HG02884 (cell line): ENCODE measurements around the gene CATSPERB.
"Not testable (repeated sequence)": the region's sequence is repeated elsewhere in the genome, so short reads cannot be mapped to it uniquely, and the experiment has no call there.

Experiments
- ATAC-seq: cut with Tn5 transposase; IDR thresholded peaks from one replicate; pipeline ENCODE4 v1.9.1; 2021; ENCODE audit warnings: mild to moderate bottlenecking, moderate library complexity; ENCODE audit not compliant: unreplicated experiment

The CATSPERB gene

GRCh38 chr14:91731986-91732385, at the start of gene CATSPERB:
Gene CATSPERB (minus strand): TSS chr14:91732086. CDS start chr14:91729479, 2,607 bp downstream.
- ATAC-seq, result no peak

GRCh38 chr14:91780452-91780851, 48.6 kb upstream of the CATSPERB start:
- ATAC-seq, result no peak

GRCh38 chr14:91778217-91778616, 46.3 kb upstream of the CATSPERB start:
- no peak for ATAC-seq

DNA sequence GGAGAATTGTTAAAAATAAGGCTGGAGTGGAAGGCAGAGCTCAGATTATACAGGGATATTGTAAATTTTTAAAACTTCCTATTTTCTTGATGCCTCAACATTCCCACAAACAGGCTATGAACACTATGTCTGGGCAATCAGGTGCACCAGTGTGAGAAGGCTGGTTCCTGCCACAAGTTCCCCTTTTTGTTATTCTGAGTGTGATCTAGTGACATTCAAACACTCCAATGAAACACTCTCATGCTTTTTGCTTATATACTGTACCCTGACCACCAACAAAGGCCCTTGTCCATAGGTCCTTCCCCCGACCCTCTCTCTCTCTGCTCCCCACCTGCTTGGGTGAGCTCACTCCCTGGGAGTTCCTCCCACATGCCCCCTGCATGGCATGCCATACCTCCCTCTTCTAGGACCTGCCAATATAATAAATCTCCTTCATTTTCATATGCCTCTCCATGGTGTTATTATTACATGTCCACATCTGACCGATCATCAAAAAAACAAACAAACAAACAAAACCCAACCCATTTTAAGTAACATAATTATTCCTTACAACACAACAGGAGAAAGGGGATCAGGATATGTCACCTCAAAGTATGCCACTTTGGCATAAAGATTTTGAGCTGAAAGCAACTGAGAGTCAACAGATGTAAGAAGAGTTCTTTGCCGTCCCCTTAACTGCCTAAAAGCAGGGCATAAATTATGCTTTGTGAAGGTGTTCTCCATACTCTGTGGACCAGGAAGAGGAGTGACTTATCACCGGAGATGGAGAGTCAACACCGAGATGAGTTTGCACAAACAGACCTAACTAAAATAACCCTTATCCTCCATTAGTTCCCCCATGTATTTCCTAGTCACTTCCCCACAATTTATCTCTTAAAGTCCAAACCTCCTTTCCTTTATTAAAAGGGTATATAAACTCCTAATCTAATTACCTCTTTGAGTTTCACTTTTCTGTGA, 42.5 kb upstream of the CATSPERB start:
- no peak for ATAC-seq

- ATAC-seq, result no peak
Observed at GRCh38 chr14:91770185-91770584, 38.3 kb upstream of the CATSPERB start.

DNA sequence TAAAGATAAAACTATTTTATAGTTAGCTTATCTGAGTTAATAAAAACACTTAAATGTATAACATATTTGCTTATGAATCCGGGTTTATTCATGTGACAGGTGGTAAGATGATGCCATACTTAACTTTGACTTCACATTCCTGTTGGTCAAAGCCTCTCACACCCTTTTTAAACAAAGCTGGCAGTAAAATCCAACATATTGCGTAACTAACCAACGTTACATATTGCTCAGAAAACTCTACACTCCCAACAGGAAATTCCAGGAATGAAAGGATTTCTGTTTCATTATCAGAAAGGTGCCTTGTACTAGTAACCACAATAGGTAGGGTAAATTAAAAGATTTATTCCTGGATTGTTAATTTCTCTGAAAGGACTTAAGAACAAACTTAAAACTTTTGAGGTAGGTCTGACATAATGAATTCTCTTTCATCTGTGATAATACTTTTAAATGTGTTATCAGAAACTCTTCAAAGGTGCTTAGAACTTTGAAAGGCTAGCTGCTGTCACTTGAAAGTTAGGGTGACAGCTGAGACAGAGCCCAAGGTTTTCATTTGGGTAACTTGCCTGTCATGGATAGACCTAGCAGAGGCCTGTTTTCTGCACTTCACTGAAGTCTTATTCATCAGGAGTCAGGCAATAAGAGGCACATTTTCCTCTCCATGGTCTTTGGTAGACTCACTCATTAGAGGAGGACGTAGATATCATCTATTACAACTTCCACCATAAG, 23.8 kb upstream of the CATSPERB start:
- no peak for ATAC-seq

DNA sequence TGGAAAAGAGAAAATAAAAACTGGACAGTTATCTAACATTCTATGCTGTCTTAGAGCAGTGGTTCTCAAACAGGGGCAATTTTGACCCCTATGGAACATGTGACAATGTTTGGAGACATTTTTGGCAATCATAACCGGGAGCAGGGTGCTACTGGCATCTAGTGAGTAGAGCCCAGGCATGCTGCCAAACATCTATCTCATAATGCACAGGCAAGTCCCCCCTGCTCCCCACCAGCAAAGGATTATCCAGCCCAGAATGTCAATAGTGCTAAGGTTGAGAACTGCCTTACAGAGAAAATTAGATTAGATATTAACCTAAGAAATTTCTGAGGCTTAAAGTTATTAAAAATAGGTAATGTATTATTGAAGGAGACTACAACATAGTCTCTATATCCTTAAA, 22.9 kb upstream of the CATSPERB start:
- ATAC-seq, result no peak

- no peak for ATAC-seq
Observed at GRCh38 chr14:91754185-91754584, 22.3 kb upstream of the CATSPERB start.

DNA sequence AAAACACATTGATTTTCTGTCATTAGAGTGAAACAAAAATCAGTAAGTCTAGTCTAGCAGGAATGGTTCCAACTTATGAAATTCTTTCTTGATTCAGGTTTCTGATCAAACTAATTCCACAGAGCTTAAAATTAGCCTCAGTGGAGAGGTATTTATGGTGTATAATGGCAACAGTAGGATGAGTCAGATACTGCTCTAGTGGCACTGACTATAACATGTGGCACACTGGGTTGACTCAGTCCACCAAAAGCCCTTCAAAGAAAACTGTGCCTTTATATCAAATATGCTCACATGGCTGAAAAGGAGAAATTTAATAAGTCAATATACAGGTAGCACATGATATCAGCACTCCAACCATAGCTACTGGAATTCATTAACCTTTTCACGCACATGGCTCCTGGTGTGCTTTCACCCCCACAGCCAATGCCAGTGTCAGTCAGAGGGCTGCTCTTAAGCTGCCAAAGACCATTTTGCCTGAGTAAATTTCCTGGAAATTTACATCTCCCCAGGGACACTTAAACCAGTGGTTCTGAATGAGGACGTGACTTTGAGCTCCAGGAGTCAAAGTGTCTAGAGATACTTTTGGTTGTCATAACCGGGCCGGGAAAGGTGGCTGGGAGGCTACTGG, 21.7 kb upstream of the CATSPERB start:
- ATAC-seq, result no peak

DNA sequence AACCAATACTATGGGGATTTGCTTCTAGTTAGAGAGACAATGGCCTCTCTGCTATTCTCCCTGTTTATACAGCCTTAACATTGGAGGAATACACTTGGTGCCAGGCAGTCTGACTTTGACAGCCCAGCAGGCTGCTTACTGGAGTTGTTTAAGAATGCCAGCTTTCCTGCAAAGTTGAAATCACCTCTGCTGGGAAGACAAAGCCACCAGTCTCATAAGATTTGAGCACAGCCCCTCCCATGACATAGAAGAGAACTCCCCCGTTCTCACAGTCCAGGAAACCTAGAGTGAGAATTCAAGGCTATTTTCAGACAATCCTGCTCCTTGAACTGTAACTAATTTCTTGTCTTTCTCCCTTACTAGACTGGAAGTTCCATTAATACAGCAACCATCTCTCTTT, 21.1 kb upstream of the CATSPERB start:
- ATAC-seq, result no peak

DNA sequence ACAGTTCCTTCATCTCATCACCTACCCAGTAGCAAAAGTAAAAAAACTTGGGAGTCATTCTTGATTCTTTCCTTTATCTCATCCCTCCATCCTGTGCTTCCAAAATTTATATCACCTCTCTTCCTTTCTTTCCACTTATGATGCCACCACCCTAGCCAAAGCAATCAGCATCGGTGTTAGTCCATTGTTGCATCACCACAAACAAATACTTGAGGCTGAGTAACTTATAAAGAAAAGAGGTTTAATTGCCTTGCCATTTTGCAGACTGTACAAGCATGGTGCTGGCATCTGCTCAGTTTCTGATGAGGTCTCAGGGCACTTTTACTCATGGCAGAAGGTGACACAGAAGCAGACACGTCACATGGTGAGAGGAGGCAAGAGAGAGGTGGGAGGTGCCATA, 19.8 kb upstream of the CATSPERB start:
- ATAC-seq, result no peak

GRCh38 chr14:91750634-91751198, 18.8 kb upstream of the CATSPERB start:
- ATAC-seq, result no peak

DNA sequence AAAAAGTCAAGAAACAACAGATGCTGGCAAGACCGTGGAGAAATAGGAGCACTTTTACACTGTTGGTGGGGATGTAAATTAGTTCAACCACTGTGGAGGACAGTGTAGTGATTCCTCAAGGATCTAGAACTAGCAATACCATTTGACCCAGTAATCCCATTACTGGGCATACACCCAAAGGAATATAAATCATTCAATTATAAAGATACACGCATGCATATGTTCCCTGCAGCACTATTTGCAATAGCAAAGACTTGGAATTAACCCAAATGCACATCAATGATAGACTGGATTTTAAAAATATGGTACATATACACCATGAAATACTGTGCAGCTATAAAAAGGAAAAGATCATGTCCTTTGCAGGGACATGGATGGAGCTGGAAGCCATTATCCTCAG, 18.0 kb upstream of the CATSPERB start:
- no peak for ATAC-seq

DNA sequence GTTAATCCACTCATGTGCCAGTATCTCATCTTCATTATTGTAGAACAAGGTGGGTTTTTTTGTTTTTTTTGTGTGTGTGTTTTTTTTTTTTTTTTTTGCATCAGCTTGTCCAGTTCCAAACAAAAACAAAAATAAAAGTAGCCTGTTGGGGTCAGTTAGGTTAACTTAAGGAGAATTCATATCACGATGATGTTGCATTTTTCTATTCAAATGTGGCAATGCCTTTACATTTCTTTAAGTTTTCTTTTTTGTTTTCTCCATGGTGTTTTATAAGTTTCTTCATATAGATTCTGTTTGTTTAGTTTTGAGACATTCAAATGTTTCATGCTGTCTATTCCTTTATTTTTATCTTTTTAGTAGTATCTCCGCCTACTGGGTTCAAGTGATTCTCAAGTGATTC, 16.2 kb upstream of the CATSPERB start:
- ATAC-seq, result no peak

- ATAC-seq, result no peak
Observed at GRCh38 chr14:91745344-91745743, 13.5 kb upstream of the CATSPERB start.

DNA sequence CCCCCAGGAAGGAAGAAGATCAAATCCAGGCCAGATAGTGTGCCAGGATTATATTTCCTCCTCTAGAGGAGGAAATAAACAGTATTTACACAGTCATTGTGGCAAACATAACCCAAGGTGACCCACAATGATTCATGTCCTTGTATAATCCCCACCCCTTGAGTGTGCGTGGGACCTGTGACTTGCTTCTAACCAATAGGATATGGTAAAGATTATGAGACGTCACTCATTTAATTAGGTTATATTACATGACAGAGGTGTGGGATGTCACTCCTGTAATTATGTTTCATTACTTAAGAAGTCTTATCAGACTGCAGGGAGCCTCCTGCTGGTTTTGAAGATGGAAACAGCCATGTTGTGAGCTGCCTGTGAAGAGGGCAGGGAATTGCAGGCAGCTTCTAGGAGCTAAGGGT, 12.2 kb upstream of the CATSPERB start:
- ATAC-seq, result no peak

DNA sequence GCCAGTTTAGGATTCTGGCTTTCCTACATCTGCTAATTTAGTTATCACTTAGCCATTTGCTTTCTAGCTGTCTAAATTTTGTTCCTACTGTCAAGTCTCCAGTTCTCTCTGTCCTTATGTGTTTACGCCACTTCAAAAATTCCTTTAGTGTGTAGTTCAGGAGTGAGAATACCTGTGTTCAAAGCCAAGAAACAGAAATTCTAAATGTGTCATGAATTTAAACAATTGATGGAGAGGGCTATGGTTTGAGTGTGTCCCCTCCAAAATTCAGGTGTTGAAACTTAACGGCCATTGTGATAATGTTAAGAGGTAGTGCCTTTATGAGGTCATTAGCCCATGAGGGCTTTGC, 11.4 kb upstream of the CATSPERB start:
- no peak for ATAC-seq

GRCh38 chr14:91742621-91743304, 10.9 kb upstream of the CATSPERB start:
- no peak for ATAC-seq

- ATAC-seq, result not testable (repeated sequence)
Observed at GRCh38 chr14:91739867-91740266, 8.0 kb upstream of the CATSPERB start.

GRCh38 chr14:91737619-91738018, 5.7 kb upstream of the CATSPERB start:
- no peak for ATAC-seq
